HG03095 (cell line): ENCODE measurements around the gene PIP4K2C.

ENCODE experiments used
- ATAC-seq: cut with Tn5 transposase; IDR thresholded peaks from one replicate; pipeline ENCODE4 v1.9.1; 2021; ENCODE audit warnings: moderate library complexity; ENCODE audit not compliant: unreplicated experiment

Gene PIP4K2C

DNA sequence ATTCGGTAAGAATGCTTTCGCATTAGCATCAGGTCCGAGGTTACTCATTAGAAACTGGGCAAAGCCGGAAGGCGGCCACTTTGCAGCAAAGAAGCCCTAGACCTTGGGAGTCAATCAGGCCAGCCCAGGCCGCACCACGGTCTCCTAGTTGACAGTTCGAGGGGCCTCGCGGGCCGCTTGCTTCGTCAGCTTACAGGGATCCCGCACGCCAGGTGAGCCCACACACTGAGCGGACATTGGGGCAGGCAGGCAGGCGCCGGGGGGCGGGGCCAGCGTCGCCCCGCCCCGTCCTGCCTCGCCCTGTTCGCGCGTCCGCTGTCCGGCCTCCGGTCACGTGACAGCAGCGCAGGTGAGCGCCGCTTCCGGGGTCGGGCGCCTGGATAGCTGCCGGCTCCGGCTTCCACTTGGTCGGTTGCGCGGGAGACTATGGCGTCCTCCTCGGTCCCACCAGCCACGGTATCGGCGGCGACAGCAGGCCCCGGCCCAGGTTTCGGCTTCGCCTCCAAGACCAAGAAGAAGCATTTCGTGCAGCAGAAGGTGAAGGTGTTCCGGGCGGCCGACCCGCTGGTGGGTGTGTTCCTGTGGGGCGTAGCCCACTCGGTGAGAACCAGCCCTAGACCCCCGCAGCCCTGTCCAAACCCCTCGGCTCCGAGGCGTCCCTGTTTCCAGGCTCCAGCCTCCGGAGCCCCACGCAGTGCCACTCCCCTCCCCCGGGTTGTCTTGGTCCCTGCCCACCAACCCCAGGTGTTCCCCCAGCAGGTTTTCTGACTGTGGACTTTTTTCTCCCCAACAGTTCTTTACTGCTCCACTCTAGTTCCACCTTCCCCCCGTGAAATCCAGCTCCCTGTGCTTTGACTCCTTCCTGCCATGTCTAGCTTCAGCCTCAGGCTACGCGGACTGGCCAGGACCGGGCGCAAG, at the start of gene PIP4K2C:
PIP4K2C (plus strand) TSS at position 329 of the 918 bp plus-strand sequence; CDS start at position 427, 98 bp downstream.
- ATAC-seq = peak; percentile 93

DNA sequence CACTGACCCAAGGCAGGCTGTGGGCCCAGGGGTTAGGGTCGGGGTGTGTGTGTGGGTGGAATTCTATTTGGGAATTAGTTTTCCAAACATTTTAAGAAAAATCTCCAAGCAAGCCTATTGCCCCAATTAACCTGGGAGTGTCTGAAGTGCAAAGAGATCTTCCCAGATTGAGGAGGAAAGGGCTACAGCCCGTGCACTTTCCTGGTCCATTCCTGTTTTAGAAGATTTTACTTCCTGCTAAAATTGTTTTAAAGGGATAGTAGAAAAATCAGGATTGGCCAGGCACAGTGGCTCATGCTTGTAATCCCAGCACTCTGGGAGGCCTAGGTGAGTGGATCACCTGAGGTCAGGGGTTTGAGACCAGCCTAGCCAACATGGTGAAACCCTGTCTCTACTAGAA, 49.3 kb upstream of the PIP4K2C start:
- ATAC-seq = no peak

DNA sequence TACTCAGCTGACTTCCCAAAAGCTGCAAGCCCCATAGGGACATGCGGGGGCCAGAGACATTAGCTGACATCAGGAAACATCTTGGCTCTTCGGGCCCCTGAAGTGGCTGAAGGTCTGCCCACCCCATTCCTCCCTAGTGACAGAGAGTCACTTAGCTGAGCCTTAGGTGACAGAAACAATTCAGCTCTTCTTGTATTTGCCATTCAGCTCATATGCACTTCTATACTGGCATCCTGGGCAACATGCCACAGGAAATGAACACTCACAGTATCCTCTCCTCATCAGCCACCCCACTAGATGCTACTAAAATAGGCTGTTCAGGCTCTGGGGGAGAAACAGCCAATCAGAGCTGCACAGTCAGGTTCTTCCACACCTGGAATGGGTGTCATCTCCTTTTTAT, 47.4 kb upstream of the PIP4K2C start:
- no peak for ATAC-seq

GRCh38 chr12:57545809-57546437, 45.1 kb upstream of the PIP4K2C start:
- no peak for ATAC-seq

GRCh38 chr12:57546438-57547287, 44.3 kb upstream of the PIP4K2C start, which contains the start of gene DCTN2:
DCTN2 (minus strand) TSS chr12:57547192; CDS start chr12:57547063, 129 bp downstream.
- peak; percentile 98 for ATAC-seq

- ATAC-seq = no peak
Measured at GRCh38 chr12:57547288-57548012, 43.5 kb upstream of the PIP4K2C start.

DNA sequence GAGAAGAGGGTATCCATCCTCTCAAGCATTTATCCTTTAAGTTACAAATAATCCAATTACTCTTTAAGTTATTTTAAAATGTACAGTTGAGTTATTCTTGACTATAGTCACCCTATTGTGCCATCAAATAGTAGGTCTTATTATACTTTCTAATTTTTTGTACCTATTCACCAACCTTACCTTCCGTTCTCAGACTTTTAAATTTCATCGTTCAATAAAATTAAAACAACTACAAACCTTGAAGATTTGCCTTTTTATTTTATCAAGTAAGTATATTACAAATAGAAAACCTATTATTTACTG, 43.0 kb upstream of the PIP4K2C start:
- no peak for ATAC-seq

DNA sequence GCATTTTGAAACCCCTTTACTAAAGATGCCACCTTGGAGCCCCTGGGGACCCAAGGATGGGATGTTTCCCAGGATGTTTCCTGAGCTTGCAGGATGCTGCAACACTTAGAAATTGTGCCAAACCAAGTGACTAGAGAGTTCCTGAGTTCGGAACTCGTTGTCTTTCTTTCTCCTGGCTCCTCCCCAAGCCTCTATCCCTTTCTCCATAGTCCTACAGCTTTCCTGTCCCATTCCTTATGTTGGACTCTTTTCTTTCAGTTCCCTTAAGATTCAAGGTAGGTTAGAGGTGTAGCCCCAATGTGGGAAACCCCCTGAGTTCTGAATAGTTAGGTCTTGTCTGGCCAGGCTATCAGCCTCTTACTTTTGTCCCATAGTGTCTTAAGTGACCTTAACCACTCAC, 42.5 kb upstream of the PIP4K2C start:
- no peak for ATAC-seq

- ATAC-seq = no peak
Measured at GRCh38 chr12:57549203-57549908, 41.6 kb upstream of the PIP4K2C start.

DNA sequence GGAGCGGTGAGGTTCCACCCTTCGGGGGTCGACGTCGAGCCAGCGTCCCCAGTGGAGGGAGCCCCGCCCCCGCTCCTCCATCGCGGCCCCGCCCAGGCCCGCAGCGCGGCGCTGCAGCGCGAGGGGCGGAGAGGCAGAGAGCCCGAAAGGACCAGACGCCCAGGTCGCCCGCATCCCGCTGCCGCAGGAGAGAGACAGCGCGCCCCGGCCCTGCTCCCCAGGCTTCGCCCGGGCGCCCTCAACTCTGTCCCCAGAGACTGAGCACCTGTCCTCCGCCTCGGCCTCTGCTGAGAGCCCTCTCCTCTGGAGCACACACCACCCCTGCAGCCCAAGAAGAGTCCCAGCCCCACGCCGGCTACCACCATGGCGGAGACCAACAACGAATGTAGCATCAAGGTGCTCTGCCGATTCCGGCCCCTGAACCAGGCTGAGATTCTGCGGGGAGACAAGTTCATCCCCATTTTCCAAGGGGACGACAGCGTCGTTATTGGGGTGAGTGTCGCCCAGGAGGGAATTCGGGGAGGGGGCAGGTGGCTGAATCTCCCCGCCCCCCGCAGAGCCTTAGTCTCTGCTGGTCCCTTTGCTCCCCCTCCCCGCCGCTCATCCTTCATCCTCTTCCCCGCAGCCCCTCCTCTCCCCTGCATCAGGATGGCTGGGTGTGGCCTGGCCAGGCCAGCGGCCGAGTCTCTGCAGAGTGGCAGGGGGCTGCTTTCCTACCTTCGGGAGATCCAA, 40.9 kb upstream of the PIP4K2C start, which contains the start of gene KIF5A:
KIF5A (plus strand) TSS at position 136 of the 732 bp plus-strand sequence; CDS start at position 364, 228 bp downstream.
- no peak for ATAC-seq

DNA sequence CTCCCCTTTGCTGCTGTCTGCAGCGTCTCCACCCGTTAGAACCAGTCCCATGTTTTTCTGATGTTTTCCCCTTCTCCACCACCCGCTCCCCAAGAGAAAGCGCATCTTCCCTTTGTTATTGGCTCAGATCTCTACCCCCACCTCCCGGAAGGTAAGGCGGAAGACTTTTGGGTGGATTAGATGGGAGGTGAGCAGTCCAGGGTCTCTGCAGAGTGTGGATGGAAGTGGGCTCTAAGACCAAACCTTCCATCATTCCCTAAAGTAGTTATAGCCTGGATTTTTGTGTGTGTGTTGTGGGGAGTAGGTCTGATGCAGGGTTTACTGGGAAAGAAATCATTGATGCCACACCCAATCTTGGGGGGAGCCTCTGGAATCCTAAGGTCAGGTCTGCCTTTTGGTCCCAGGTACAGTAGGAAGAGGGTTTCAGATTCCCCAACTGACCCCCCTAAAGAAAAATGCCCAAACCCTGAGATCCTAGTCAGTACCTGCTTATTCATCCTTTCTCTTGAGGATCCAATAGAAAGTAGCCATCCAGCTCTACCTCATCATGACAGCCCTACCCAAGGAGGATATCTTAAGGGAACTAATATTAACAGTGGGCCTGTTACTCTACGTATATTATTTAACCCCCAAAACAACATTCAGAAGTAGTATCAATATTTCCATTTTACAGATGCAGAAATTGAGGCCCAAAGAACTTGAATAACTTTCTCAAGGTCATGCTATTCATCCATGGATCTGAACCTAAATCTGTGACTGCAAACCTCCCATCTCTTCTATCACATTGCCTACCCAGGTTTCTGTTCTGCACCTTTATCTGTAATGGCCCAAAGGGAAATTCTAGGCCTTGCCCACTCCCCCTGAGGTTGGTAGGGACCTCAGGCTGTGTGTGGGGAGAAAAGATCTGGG, 40.1 kb upstream of the PIP4K2C start:
- no peak for ATAC-seq

DNA sequence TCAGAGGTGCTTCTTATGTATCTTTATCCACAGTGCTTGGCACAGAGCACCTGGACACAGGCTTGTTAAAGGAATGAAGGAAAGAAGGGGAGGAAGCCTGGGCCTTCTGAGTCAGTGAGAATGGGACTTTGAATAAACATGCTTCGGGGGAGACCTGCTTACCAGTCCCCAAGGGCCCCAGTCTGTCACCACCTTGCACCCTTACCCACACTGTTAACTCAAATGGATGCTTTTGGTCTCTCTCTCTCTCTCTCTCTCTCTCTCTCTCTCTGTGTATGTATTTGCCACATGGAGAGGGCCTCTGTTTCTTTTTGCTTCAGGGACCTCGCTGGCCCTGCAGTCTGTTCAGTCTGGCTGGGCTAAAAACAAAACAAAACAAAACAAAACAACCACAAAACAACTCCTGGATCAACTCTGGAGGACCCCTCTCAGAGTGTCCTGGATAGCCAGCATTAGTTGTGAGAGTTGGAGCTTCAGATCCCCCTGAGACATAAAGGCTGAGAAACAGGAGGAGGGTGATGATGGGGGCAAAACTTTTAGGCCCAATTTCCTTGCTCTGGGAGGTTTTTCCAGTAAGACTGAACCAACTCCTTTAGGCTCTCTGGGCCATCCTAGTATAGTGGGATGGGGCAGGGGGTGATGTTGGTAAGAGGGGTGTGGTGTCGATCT, 39.2 kb upstream of the PIP4K2C start:
- no peak for ATAC-seq

DNA sequence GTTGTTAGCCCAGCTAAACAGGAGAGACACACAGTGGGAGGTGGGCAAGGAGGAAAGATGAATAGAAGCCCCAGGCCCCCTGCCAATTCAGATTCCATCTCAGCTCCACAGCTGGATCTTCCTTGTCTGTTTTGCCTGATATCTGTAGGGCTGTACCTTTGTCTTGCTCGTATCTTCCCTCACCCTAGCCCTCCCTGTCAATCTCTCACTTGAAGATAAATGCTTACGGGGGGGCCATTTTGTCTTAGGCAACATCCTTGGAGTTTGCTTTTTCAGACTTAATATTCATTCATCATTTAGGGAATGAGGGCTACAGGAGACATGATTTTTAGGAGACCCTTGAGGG, 38.7 kb upstream of the PIP4K2C start:
- ATAC-seq = no peak

GRCh38 chr12:57552835-57553313, 38.1 kb upstream of the PIP4K2C start:
- no peak for ATAC-seq

DNA sequence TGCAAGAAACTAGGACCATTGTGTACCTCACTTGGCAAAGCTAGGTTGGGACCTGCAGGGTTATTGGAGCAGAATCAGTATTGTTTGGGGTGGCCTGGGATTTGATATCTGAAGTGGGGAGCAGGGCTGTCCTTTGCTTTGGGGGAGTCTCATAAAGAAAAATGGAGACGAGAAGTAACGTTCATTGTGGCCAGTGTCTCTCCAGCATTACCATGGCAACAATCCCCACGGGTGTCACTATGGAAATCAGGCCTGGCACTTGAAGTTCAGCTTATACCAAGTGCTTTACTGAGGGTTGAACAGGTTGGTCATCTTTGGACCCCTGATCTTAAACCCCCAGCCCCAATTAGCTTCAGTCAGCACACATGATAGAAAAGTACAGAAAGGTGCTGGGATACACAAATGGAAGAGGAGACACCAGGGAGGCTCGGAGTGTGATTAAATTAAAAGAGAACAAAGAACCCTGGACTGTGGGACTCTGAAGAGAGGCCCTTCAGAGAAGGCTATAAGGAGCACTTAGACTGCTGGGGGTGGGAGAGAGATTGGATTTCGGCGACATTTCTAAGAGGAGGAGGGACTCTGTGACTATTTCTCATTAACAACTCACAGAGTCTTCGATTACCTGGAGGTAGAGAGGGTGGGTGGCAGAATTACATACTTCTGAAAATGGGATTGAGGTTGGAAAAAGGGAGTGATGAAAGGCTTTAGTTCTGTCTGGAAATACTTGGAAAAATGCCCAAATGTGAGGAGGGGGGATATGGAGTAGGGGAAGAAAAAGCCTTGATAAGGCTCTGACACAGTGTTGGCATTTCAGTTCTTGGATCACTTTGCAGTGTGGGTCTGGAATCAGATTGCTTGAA, 37.4 kb upstream of the PIP4K2C start:
- ATAC-seq = no peak

- ATAC-seq = no peak
Measured at GRCh38 chr12:57554453-57554852, 36.5 kb upstream of the PIP4K2C start.

- no peak for ATAC-seq
Measured at GRCh38 chr12:57554897-57555296, 36.1 kb upstream of the PIP4K2C start.
